Melanocyte of skin (primary cell): ENCODE results near the gene IFT43. TPM values are rescaled to one million over a fixed set of nuclear protein-coding genes. Genes with fewer than 3 reads are reported as not detected.

Source experiments
- total RNA-seq, 2 donors: library from RNA; depleted of rRNA; stranded (reverse); fragments of >200 nt; gene quantifications; 2 replicates each; pipeline ENCODE4 v1.2.3, GENCODE V29; 2012

Gene IFT43
- total RNA-seq = 10 to 100 TPM; 12.7 to 14.8 TPM

GRCh38 chr14:75985618-75986438 lies at the start of gene IFT43:
IFT43 (plus strand) TSS chr14:75985763; CDS start chr14:75985787, 24 bp downstream.

GRCh38 chr14:75981426-75982265 lies 3.9 kb upstream of the IFT43 start, which contains the start of gene TGFB3:
TGFB3 (minus strand) TSS chr14:75981995; CDS start chr14:75980893, 1,102 bp downstream.

Other genes with a start within 250 kb of the IFT43 start
- gene TGFB3, start 3.8 kb upstream of the IFT43 start, total RNA-seq = 1 to 10 TPM; 1.7 to 2.7 TPM
- 10 to 100 TPM; 43.4 to 46.3 TPM for gene GPATCH2L, start 166.2 kb downstream of the IFT43 start, total RNA-seq